CD4-positive, alpha-beta T cell (primary cell): Measurements from ENCODE around the gene CHD2. TPM values are rescaled to one million over a fixed set of nuclear protein-coding genes. Genes with fewer than 3 reads are reported as not detected.

Experiments
- ATAC-seq: fragments of 200-7000 bp; cut with Tn5 transposase; one replicate; pipeline ENCODE4 v1.10.0; 2022; ENCODE audit warnings: mild to moderate bottlenecking; ENCODE audit not compliant: poor library complexity
- CTCF ChIA-PET: fragments of 350-600 bp; sonication (Branson Sonifier 250); formaldehyde crosslinking; loops from one replicate; lab custom pipeline; 2021; ENCODE audit warnings: antibody characterized with exemption, inconsistent platforms; lab: Charles Lee
- POLR2A ChIA-PET: fragments of 350-600 bp; sonication (Branson Sonifier 250); formaldehyde crosslinking; loops from one replicate; lab custom pipeline; 2021; ENCODE audit warnings: antibody characterized with exemption, inconsistent platforms; lab: Charles Lee
- DNase-seq, 14 experiments: peaks; one replicate each; pipeline ENCODE4 v3.0.0-alpha.2; 2013 to 2020; ENCODE audit warnings: mixed read lengths in 2 of 14
- H3K27ac ChIP-seq, 2 donors: one replicate each; pipeline versions ENCODE4 v1.5.1 to v1.7.0; 2013; ENCODE audit warnings: low read length in 2 of 2, low read depth in 1 of 2, mild to moderate bottlenecking in 1 of 2
- H3K27me3 ChIP-seq, 2 experiments: 1 replicate in 1 of 2; 2 replicates in 1 of 2; pipeline versions ENCODE4 v1.6.1 to v1.7.0; 2013; ENCODE audit warnings: low read length in 2 of 2, control low read depth in 1 of 2, mild to moderate bottlenecking in 1 of 2, moderate library complexity in 1 of 2; ENCODE audit not compliant: insufficient read depth in 2 of 2, control insufficient read depth in 1 of 2
- H3K36me3 ChIP-seq: one replicate; pipeline ENCODE4 v1.6.1; 2013; ENCODE audit warnings: low read length, control low read depth; ENCODE audit not compliant: insufficient read depth
- H3K4me1 ChIP-seq: one replicate; pipeline ENCODE4 v1.6.1; 2013; ENCODE audit warnings: low read length, control low read depth; ENCODE audit not compliant: insufficient read depth
- H3K4me3 ChIP-seq: one replicate; pipeline ENCODE4 v1.5.1; 2013; ENCODE audit warnings: mild to moderate bottlenecking, low read length, moderate library complexity
- H3K9me3 ChIP-seq, 2 experiments: 1 replicate in 1 of 2; 2 replicates in 1 of 2; pipeline versions ENCODE4 v1.6.1 to v1.7.0; 2013; ENCODE audit warnings: low read length in 2 of 2, mild to moderate bottlenecking in 2 of 2, control low read depth in 1 of 2, moderate library complexity in 1 of 2; ENCODE audit not compliant: control insufficient read depth in 1 of 2, insufficient read depth in 1 of 2
- H3K27ac Mint-ChIP-seq: one replicate; pipeline ENCODE4 v1.8.0; 2020; ENCODE audit warnings: mixed read lengths
- H3K27me3 Mint-ChIP-seq: one replicate; pipeline ENCODE4 v1.8.0; 2021; ENCODE audit warnings: mixed read lengths
- H3K36me3 Mint-ChIP-seq: one replicate; pipeline ENCODE4 v1.8.0; 2021; ENCODE audit warnings: low read depth, mixed read lengths
- H3K4me1 Mint-ChIP-seq: one replicate; pipeline ENCODE4 v1.8.0; 2021; ENCODE audit warnings: low read depth, mixed read lengths
- H3K4me3 Mint-ChIP-seq: one replicate; pipeline ENCODE4 v1.8.0; 2020; ENCODE audit warnings: mild to moderate bottlenecking, mixed read lengths
- H3K9me3 Mint-ChIP-seq: one replicate; pipeline ENCODE4 v1.8.0; 2020; ENCODE audit warnings: mixed read lengths
- intact Hi-C, 2 experiments: fragments of 100-400 bp; cut with DNase I in 1 of 2; cut with micrococcal nuclease in 1 of 2; formaldehyde crosslinking; loops; one replicate each; pipeline versions ENCODE4 v1.15.1 to v1.9.0; 2023 to 2025; cut with DNase I, micrococcal nuclease
- total RNA-seq, 174 experiments: library from RNA in 2 of 174; stranded (reverse) in 2 of 174; gene quantifications; one replicate each; pipeline ENCODE4 v1.2.3 and lab custom pipeline; 2021 to 2026
- TF ChIP-seq, protein P1 (sequence below): fragments of 200-600 bp; IDR thresholded peaks from one replicate; pipeline ENCODE4 v1.8.0; 2022; ENCODE audit warnings: antibody characterized with exemption, mild to moderate bottlenecking

CHD2 gene
- total RNA-seq, 2 experiments from 2014 or later: 615 to 660 TPM

GRCh38 chr15:93018574-93018973, 118.5 kb downstream of the CHD2 start:
- ATAC-seq (no peak), DNase-seq (no peak)
- TF ChIP-seq, protein P1, sequence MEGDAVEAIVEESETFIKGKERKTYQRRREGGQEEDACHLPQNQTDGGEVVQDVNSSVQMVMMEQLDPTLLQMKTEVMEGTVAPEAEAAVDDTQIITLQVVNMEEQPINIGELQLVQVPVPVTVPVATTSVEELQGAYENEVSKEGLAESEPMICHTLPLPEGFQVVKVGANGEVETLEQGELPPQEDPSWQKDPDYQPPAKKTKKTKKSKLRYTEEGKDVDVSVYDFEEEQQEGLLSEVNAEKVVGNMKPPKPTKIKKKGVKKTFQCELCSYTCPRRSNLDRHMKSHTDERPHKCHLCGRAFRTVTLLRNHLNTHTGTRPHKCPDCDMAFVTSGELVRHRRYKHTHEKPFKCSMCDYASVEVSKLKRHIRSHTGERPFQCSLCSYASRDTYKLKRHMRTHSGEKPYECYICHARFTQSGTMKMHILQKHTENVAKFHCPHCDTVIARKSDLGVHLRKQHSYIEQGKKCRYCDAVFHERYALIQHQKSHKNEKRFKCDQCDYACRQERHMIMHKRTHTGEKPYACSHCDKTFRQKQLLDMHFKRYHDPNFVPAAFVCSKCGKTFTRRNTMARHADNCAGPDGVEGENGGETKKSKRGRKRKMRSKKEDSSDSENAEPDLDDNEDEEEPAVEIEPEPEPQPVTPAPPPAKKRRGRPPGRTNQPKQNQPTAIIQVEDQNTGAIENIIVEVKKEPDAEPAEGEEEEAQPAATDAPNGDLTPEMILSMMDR: no peak
- peaks cover 59% of the 10 kb centered on the region for H3K4me1 Mint-ChIP-seq
- ChIA-PET CTCF (interaction anchor here (1.6 to 2.3 kb wide), 3 partner anchors 10 to 12 kb away, joined by 3 to 13 read pairs (median 4); no protein-coding TSS in a partner anchor), POLR2A (interaction anchor here (1.3 kb wide), 2 partner anchors 12 to 43 kb away, joined by 3 to 4 read pairs; no protein-coding TSS in a partner anchor)
- no peak overlapping the region for H3K27ac ChIP-seq
- H3K27me3 ChIP-seq: no peaks in the 10 kb centered on the region
- no peaks in the 10 kb centered on the region for H3K9me3 ChIP-seq
- no peak overlapping the region for H3K4me3 Mint-ChIP-seq
- peaks cover 3% of the 10 kb centered on the region for H3K4me1 ChIP-seq
- H3K36me3 Mint-ChIP-seq: peaks cover 98% of the 10 kb centered on the region
- H3K36me3 ChIP-seq: peaks cover 95% of the 10 kb centered on the region
- peak overlapping the region; percentile 64 for H3K27ac Mint-ChIP-seq
- intact Hi-C loops: loop anchor here in 1 of 2 experiments (5.0 kb wide), 2 partner anchors 41 to 226 kb away; no protein-coding TSS in a partner anchor
- H3K27me3 Mint-ChIP-seq: no peaks in the 10 kb centered on the region
- no peak overlapping the region for H3K4me3 ChIP-seq
- H3K9me3 Mint-ChIP-seq: no peaks in the 10 kb centered on the region

- no peak for DNase-seq
- Mint-ChIP-seq H3K36me3 (peaks cover 100% of the 10 kb centered on the region), H3K9me3 (no peaks in the 10 kb centered on the region), H3K27me3 (no peaks in the 10 kb centered on the region), H3K4me1 (peaks cover 60% of the 10 kb centered on the region), H3K4me3 (no peak overlapping the region), H3K27ac (peak overlapping the region; percentile 64)
- CTCF ChIA-PET: interaction anchor here (1.6 to 2.3 kb wide), 2 partner anchors 11 to 91 kb away, joined by 4 to 13 read pairs; no protein-coding TSS in a partner anchor
- intact Hi-C loops: loop anchor here in 1 of 2 experiments (5.0 kb wide), 2 partner anchors 42 to 227 kb away; no protein-coding TSS in a partner anchor
- H3K27ac ChIP-seq: no peak overlapping the region
- peaks cover 3% of the 10 kb centered on the region for H3K4me1 ChIP-seq
- H3K36me3 ChIP-seq: peaks cover 94% of the 10 kb centered on the region
- H3K4me3 ChIP-seq: no peak overlapping the region
- TF ChIP-seq, protein P1: no peak
- POLR2A ChIA-PET: no interaction called here
- no peak for ATAC-seq
- no peaks in the 10 kb centered on the region for H3K27me3 ChIP-seq
- no peaks in the 10 kb centered on the region for H3K9me3 ChIP-seq
These were observed 119.0 kb downstream of the CHD2 start for GRCh38 chr15:93019090-93019489.

- Histone ChIP-seq H3K27me3 (no peaks in the 10 kb centered on the region), H3K36me3 (peaks cover 94% of the 10 kb centered on the region), H3K4me1 (peaks cover 11% of the 10 kb centered on the region), H3K4me3 (no peak overlapping the region), H3K9me3 (no peaks in the 10 kb centered on the region), H3K27ac (no peak overlapping the region)
- TF ChIP-seq, protein P1: no peak
- peaks cover 69% of the 10 kb centered on the region for H3K4me1 Mint-ChIP-seq
- no peak for ATAC-seq
- DNase-seq: no peak
- H3K9me3 Mint-ChIP-seq: no peaks in the 10 kb centered on the region
- peaks cover 100% of the 10 kb centered on the region for H3K36me3 Mint-ChIP-seq
- no peak overlapping the region for H3K4me3 Mint-ChIP-seq
- H3K27me3 Mint-ChIP-seq: no peaks in the 10 kb centered on the region
- POLR2A ChIA-PET: no interaction called here
- CTCF ChIA-PET: interaction anchor here (1.6 to 1.8 kb wide), 2 partner anchors 10 to 91 kb away, joined by 4 to 11 read pairs; no protein-coding TSS in a partner anchor
- H3K27ac Mint-ChIP-seq: peak overlapping the region; percentile 64
- intact Hi-C loops: loop anchor here in 1 of 2 experiments (5.0 kb wide), 2 partner anchors 43 to 228 kb away; no protein-coding TSS in a partner anchor
These were observed 119.8 kb downstream of the CHD2 start for GRCh38 chr15:93019971-93020370.
